NB4 (cell line): Measurements from ENCODE around the gene KLHDC8B.

ENCODE experiments used
- CTCF ChIP-seq: IDR thresholded peaks from one replicate; pipeline ENCODE4 v1.5.1; 2012; ENCODE audit warnings: low read depth, low read length
- MAX ChIP-seq: IDR thresholded peaks from 2 replicates; pipeline ENCODE4 v1.6.1; 2011; ENCODE audit warnings: low read depth, low read length
- MYC ChIP-seq: IDR thresholded peaks from 2 replicates; pipeline ENCODE4 v1.6.1; 2011; ENCODE audit warnings: low read depth, low read length
- POLR2A ChIP-seq: IDR thresholded peaks from 2 replicates; pipeline ENCODE4 v1.6.1; 2011; ENCODE audit warnings: mild to moderate bottlenecking; ENCODE audit not compliant: insufficient read length; ENCODE audit errors: extremely low read depth

DNA sequence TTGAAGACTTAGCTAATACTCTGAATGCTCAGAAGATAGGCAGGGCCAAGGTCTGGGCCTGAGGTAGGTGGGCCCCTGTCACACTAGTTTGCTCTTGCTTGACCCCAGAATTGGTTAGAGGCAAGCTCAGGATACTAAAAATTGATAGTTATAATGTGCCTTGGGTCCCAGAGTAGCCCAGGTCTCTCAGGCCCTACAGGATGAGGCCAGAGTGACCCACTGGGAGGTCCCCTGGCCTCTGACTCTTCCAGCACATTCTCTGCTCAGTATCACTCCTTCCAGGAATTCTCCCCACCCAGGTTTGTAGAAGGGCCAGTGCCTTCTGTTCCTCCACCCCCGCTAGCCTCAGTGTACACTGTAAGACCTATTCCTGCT is 667 bp upstream of the KLHDC8B start:
- TF ChIP-seq CTCF: no peak
- TF ChIP-seq POLR2A: no peak
- TF ChIP-seq MAX: no peak
- no peak for TF ChIP-seq MYC
